Fibroblast of mammary gland (primary cell): Measurements from ENCODE around the gene DRC3.

Source experiments
- DNase-seq: peaks from one replicate; pipeline ENCODE4 v3.0.0-alpha.2; 2010; ENCODE audit warnings: low read depth
- H3K4me3 ChIP-seq: 2 replicates; pipeline ENCODE4 v1.5.1; 2011; ENCODE audit warnings: low read depth, mild to moderate bottlenecking, low read length, moderate library complexity; ENCODE audit not compliant: control insufficient read depth
- TF ChIP-seq, protein P1 (sequence below): conservative IDR thresholded peaks from 2 replicates; pipeline ENCODE4 v1.5.1; 2011; ENCODE audit warnings: low read depth, low read length, inconsistent platforms; ENCODE audit not compliant: control insufficient read depth, insufficient read depth

Gene DRC3

DNA sequence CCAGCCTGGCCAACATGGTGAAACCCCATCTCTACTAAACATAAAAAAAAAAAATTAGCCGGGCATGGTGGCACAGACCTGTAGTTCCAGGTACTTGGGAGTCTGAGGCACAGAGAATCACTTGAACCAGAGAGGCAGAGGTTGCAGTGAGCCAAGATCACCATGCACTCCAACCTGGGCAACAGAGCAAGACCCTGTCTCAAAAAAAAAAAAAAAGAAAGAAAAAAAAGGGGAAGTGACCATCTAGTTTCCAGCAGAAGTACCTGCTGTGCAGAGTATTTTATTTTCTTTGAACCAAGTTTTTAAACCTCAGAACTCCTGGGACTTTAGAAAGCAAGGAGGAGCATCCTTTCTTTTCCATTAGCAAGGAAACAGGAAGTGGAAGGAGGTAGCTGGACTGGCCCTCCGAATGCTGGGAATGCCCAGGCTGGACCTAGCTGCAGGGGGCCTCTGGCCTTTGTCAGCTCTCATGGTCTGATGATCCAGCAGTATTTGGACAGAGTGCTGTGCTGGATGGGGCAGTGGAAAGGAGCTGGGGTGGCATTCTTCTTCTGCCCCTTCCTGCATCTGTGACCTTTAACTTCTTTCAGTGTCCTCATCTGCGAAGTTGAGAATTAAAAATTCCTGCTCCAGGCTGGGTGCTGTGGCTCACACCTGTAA, 73.2 kb downstream of the DRC3 start:
- TF ChIP-seq, protein P1, sequence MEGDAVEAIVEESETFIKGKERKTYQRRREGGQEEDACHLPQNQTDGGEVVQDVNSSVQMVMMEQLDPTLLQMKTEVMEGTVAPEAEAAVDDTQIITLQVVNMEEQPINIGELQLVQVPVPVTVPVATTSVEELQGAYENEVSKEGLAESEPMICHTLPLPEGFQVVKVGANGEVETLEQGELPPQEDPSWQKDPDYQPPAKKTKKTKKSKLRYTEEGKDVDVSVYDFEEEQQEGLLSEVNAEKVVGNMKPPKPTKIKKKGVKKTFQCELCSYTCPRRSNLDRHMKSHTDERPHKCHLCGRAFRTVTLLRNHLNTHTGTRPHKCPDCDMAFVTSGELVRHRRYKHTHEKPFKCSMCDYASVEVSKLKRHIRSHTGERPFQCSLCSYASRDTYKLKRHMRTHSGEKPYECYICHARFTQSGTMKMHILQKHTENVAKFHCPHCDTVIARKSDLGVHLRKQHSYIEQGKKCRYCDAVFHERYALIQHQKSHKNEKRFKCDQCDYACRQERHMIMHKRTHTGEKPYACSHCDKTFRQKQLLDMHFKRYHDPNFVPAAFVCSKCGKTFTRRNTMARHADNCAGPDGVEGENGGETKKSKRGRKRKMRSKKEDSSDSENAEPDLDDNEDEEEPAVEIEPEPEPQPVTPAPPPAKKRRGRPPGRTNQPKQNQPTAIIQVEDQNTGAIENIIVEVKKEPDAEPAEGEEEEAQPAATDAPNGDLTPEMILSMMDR: no peak
- H3K4me3 ChIP-seq: no peak overlapping the region
- DNase-seq: no peak

DNA sequence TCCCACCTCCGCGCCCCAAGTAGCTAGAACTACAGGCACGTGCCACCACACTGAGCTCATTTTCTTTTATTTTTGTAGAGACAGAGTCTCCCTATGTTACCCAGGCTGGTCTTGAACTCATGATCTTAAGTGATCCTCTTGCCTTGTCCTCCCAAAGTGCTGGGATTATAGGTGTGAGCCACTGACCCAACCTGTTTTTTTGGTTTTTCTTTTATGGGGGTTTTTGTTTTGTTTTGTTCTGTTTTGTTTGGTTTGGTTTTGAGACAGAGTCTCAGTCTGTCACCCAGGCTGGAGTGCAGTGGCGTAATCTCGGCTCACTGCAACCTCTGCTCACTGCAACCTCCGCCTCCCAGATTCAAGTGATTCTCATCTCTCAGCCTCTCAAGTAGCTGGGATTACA, 82.9 kb downstream of the DRC3 start:
- TF ChIP-seq, protein P1: no peak

DNA sequence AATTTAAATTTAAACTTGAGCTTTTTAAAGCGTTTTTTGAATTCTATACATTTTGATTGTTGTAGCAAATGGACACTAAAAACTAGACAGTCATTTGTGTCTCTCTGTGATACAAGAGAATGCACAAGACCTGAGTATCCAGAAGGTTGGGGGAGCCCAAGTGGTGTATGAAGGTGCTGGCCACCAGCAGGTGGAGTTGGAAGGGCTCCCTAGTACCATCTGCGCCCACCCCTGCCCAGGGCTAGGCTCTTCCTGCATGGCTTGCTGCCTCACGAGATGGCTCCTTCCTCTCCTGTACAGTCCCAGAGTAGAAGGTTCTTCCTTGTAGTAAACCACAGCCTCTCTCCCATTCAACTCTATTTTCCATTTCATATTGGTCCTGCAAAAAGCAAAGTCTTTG, 83.6 kb downstream of the DRC3 start:
- H3K4me3 ChIP-seq: no peak overlapping the region
- TF ChIP-seq, protein P1: no peak
- no peak for DNase-seq

More for the DNA sequence above, 82.9 kb downstream of the DRC3 start:
- no peak for DNase-seq
- no peak overlapping the region for H3K4me3 ChIP-seq

DNA sequence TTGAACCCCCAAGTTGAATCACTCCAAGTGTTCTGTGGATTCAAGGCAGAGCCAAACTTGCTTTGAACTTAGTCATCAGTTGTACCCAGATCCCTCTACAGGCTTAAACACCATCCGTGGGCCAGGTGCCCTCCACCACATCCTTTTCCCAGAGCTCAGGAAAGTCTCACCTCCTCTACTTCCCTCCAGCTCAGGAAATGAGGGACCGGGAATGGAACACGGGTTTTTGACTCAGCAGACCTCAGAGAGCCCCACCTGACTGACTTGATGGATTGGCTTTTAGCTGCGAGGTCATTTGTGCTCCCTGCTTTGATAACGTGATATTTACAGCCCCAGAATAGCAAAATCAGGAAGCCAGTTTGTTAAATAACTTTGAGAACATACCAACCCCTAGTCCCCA, 86.6 kb downstream of the DRC3 start:
- H3K4me3 ChIP-seq: no peak overlapping the region
- no peak for DNase-seq
- TF ChIP-seq, protein P1: no peak

DNA sequence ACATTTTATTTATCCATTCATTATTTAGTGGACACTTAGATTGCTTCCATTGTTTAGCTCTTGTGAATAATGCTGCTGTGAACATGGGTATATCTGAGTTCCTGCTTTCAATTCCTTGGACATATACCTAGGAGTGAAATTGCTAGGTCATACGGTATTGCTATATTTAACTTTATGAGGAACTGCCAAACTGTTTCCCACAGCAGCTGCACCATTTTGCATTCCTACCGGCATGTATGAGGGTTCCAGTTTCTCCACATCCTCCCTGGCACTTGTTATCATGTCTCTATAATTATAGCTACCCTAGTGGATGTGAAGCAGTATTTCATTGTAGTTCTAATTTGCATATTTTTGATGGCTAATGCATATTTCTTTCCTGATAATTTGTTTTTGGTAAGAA, 91.4 kb downstream of the DRC3 start:
- no peak for DNase-seq
- TF ChIP-seq, protein P1: no peak
- H3K4me3 ChIP-seq: no peak overlapping the region

DNA sequence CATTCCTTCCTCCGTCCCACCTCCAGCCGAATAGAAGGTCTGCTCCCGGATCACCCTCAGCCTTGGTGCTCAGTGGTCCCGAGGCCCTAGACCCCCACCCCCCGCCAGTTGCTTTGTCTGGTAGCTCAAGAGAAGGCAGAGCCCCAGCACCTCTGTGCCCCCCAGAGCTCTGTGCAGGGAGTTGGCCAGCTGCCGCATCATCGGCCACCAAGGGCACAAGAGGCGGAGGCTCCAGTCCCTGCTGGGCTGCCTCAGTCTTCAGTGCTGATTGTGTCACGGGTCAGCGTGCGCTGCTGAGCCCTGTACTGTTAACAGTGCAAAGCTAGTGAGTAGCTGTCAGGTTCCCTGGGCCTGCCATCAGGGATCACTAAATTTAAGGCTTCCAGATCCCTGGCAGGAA, 92.9 kb downstream of the DRC3 start:
- DNase-seq: no peak
- TF ChIP-seq, protein P1: no peak
- no peak overlapping the region for H3K4me3 ChIP-seq
